Measurements from ENCODE around the gene DGCR2. TPM values are rescaled to one million over a fixed set of nuclear protein-coding genes. Genes with fewer than 3 reads are reported as not detected.

DGCR2 gene
- total and polyA plus RNA-seq, 10 of the 15 experiments (the other 5 are each of a cell fraction or from before 2014, with no cell fraction given) = 0.19 to 28.4 (median 16.0) TPM

DNA sequence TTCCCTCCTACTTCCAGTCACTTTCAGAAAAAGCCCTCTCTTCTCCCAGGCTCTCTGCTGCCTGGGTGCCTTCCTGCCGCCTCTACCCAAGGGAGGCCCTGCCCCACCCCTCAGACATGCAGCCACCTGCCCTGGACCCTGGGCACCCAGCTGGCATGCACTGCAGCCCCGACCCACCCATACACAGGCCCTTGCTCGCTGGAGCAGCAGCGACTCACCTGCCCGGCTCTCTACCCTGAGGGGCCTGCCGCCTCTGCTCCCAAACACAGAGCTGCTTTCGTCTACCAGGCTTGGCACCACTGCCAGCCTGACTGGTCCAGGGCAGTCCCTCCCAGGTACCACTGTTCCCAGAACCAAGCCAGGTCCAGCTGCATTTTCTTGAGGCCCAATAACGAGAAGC is 7.7 kb upstream of the DGCR2 start:
- ChIA-PET CTCF (no interaction called here), POLR2A (no interaction called here), SMC1A (ENCODE audit: uncharacterized antibody, unreplicated experiment) (no interaction called here), RAD21 (ENCODE audit: unreplicated experiment) (no interaction called here)
- intact Hi-C loops (cut with micrococcal nuclease; ENCODE audit: unreplicated experiment) (no loop called here), in situ Hi-C loops (cut with MboI) (no loop called here)
- TF ChIP-seq MEF2A (IDR thresholded peaks at IDR 0.05; ENCODE audit: insufficient read depth, low read depth, low read length) (no peak), STAT3 (IDR thresholded peaks at IDR 0.05; ENCODE audit: low read depth, low read length) (no peak), SPI1 (IDR thresholded peaks at IDR 0.05; ENCODE audit: borderline replicate concordance, insufficient read depth, low read depth, low read length) (no peak), POU2F2 (IDR thresholded peaks at IDR 0.05; ENCODE audit: borderline replicate concordance, low read depth, low read length) (no peak), RBBP5 (conservative IDR thresholded peaks at IDR 0.05) (no peak), ZZZ3 (IDR thresholded peaks at IDR 0.05; ENCODE audit: control insufficient read depth, insufficient read length, low read depth) (no peak), TBL1XR1 (IDR thresholded peaks at IDR 0.05; ENCODE audit: low read depth, low read length) (no peak)
- TF ChIP-seq, protein P1, sequence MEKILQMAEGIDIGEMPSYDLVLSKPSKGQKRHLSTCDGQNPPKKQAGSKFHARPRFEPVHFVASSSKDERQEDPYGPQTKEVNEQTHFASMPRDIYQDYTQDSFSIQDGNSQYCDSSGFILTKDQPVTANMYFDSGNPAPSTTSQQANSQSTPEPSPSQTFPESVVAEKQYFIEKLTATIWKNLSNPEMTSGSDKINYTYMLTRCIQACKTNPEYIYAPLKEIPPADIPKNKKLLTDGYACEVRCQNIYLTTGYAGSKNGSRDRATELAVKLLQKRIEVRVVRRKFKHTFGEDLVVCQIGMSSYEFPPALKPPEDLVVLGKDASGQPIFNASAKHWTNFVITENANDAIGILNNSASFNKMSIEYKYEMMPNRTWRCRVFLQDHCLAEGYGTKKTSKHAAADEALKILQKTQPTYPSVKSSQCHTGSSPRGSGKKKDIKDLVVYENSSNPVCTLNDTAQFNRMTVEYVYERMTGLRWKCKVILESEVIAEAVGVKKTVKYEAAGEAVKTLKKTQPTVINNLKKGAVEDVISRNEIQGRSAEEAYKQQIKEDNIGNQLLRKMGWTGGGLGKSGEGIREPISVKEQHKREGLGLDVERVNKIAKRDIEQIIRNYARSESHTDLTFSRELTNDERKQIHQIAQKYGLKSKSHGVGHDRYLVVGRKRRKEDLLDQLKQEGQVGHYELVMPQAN (conservative IDR thresholded peaks at IDR 0.05) = no peak
- TF ChIP-seq, protein P2, sequence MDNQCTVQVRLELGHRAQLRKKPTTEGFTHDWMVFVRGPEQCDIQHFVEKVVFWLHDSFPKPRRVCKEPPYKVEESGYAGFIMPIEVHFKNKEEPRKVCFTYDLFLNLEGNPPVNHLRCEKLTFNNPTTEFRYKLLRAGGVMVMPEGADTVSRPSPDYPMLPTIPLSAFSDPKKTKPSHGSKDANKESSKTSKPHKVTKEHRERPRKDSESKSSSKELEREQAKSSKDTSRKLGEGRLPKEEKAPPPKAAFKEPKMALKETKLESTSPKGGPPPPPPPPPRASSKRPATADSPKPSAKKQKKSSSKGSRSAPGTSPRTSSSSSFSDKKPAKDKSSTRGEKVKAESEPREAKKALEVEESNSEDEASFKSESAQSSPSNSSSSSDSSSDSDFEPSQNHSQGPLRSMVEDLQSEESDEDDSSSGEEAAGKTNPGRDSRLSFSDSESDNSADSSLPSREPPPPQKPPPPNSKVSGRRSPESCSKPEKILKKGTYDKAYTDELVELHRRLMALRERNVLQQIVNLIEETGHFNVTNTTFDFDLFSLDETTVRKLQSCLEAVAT (IDR thresholded peaks at IDR 0.05) = no peak
- TF ChIP-seq, protein P3, sequence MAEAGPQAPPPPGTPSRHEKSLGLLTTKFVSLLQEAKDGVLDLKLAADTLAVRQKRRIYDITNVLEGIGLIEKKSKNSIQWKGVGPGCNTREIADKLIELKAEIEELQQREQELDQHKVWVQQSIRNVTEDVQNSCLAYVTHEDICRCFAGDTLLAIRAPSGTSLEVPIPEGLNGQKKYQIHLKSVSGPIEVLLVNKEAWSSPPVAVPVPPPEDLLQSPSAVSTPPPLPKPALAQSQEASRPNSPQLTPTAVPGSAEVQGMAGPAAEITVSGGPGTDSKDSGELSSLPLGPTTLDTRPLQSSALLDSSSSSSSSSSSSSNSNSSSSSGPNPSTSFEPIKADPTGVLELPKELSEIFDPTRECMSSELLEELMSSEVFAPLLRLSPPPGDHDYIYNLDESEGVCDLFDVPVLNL (IDR thresholded peaks at IDR 0.05; ENCODE audit: low read depth, low read length) = no peak
- TF ChIP-seq, protein P4, sequence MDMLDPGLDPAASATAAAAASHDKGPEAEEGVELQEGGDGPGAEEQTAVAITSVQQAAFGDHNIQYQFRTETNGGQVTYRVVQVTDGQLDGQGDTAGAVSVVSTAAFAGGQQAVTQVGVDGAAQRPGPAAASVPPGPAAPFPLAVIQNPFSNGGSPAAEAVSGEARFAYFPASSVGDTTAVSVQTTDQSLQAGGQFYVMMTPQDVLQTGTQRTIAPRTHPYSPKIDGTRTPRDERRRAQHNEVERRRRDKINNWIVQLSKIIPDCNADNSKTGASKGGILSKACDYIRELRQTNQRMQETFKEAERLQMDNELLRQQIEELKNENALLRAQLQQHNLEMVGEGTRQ (IDR thresholded peaks at IDR 0.05; ENCODE audit: borderline replicate concordance, low read depth, low read length) = no peak
- TF ChIP-seq, protein P5, sequence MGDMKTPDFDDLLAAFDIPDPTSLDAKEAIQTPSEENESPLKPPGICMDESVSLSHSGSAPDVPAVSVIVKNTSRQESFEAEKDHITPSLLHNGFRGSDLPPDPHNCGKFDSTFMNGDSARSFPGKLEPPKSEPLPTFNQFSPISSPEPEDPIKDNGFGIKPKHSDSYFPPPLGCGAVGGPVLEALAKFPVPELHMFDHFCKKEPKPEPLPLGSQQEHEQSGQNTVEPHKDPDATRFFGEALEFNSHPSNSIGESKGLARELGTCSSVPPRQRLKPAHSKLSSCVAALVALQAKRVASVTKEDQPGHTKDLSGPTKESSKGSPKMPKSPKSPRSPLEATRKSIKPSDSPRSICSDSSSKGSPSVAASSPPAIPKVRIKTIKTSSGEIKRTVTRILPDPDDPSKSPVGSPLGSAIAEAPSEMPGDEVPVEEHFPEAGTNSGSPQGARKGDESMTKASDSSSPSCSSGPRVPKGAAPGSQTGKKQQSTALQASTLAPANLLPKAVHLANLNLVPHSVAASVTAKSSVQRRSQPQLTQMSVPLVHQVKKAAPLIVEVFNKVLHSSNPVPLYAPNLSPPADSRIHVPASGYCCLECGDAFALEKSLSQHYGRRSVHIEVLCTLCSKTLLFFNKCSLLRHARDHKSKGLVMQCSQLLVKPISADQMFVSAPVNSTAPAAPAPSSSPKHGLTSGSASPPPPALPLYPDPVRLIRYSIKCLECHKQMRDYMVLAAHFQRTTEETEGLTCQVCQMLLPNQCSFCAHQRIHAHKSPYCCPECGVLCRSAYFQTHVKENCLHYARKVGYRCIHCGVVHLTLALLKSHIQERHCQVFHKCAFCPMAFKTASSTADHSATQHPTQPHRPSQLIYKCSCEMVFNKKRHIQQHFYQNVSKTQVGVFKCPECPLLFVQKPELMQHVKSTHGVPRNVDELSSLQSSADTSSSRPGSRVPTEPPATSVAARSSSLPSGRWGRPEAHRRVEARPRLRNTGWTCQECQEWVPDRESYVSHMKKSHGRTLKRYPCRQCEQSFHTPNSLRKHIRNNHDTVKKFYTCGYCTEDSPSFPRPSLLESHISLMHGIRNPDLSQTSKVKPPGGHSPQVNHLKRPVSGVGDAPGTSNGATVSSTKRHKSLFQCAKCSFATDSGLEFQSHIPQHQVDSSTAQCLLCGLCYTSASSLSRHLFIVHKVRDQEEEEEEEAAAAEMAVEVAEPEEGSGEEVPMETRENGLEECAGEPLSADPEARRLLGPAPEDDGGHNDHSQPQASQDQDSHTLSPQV (IDR thresholded peaks at IDR 0.05) = no peak
- Histone ChIP-seq H3K9ac (ENCODE audit: control insufficient read depth, insufficient read depth, low read length) (no peak overlapping the region), H3K4me3 (no peak overlapping the region), H3K36me3 (ENCODE audit: control insufficient read depth in 2 of 2, insufficient read depth in 2 of 2, low read length in 1 of 2) (peaks cover 0 to 5% of the 10 kb centered on the region in 2 experiments; a peak in 2 of 4 replicates), H3K27ac (ENCODE audit: control insufficient read depth, insufficient read depth) (no peak overlapping the region), H3K4me2 (ENCODE audit: control insufficient read depth, insufficient read depth) (no peak overlapping the region), H4K20me1 (ENCODE audit: control insufficient read depth, insufficient read depth) (no peaks in the 10 kb centered on the region), H2AFZ (ENCODE audit: control insufficient read depth, low read depth, low read length) (no peak overlapping the region), H3K79me2 (ENCODE audit: control insufficient read depth, insufficient read depth, low read length) (no peaks in the 10 kb centered on the region), H3K9me3 (replicated peaks; ENCODE audit: control insufficient read depth, insufficient read depth, low read length) (no peaks in the 10 kb centered on the region), H3K4me1 (ENCODE audit: control insufficient read depth, insufficient read depth, low read length) (no peaks in the 10 kb centered on the region), H3K27me3 (replicated peaks in 1 of 2; ENCODE audit: control insufficient read depth in 2 of 2, insufficient read depth in 2 of 2, low read length in 1 of 2) (no peaks in the 10 kb centered on the region)
- 80% methylated on average over 6 of the region's 8 CpGs for WGBS (ENCODE audit: insufficient coverage, insufficient replicate concordance, low lambda C conversion rate, missing lambda C conversion rate)
- DNase-seq (ENCODE audit: low read depth, low spot score) = no peak
- BruUV-seq (replicated peaks) = no TSS peak
- ATAC-seq = no peak
- FAIRE-seq = no peak
